Amygdala (tissue), 56 donors: ENCODE data around the gene SDR9C7.
"Not testable (repeated sequence)": the region's sequence is repeated elsewhere in the genome, so short reads cannot be mapped to it uniquely, and the experiment has no call there.

Source experiments
- DNase-seq, 56 donors: peaks; one replicate each; lab custom pipeline; 2025; lab: John Stamatoyannopoulos, UW

The SDR9C7 gene

GRCh38 chr12:56954057-56954957 is 20.1 kb upstream of the SDR9C7 start:
- DNase-seq = no peak

- DNase-seq = no peak
Observed at GRCh38 chr12:56953314-56953713, 19.1 kb upstream of the SDR9C7 start.

GRCh38 chr12:56951582-56952339 is 17.6 kb upstream of the SDR9C7 start:
- DNase-seq = no peak

GRCh38 chr12:56948881-56949280 is 14.7 kb upstream of the SDR9C7 start:
- DNase-seq = no peak

- DNase-seq = no peak
Observed at GRCh38 chr12:56948457-56948777, 14.2 kb upstream of the SDR9C7 start.

- no peak for DNase-seq
Observed at GRCh38 chr12:56947633-56948456, 13.6 kb upstream of the SDR9C7 start.

GRCh38 chr12:56943878-56944277 is 9.7 kb upstream of the SDR9C7 start:
- DNase-seq = no peak

- DNase-seq = not testable (repeated sequence)
Observed at GRCh38 chr12:56943374-56943773, 9.2 kb upstream of the SDR9C7 start.

GRCh38 chr12:56941299-56942017 is 7.2 kb upstream of the SDR9C7 start:
- DNase-seq = peak in 4 of 56 donors; percentile 8 to 20 (median 14)

- not testable (repeated sequence) for DNase-seq
Observed at GRCh38 chr12:56940942-56941298, 6.7 kb upstream of the SDR9C7 start.

- no peak for DNase-seq
Observed at GRCh38 chr12:56935752-56936151, 1.5 kb upstream of the SDR9C7 start.

GRCh38 chr12:56935157-56935556 is 949 bp upstream of the SDR9C7 start:
- DNase-seq = no peak

GRCh38 chr12:56932867-56933266 is 1.3 kb downstream of the SDR9C7 start:
- no peak for DNase-seq

- DNase-seq = no peak
Observed at GRCh38 chr12:56932146-56932545, 2.1 kb downstream of the SDR9C7 start.

GRCh38 chr12:56931474-56931978 is 2.7 kb downstream of the SDR9C7 start:
- DNase-seq = peak in 1 of 56 donors; percentile 18

- no peak for DNase-seq
Observed at GRCh38 chr12:56930241-56930640, 4.0 kb downstream of the SDR9C7 start.

- DNase-seq = no peak
Observed at GRCh38 chr12:56929780-56930179, 4.4 kb downstream of the SDR9C7 start.

GRCh38 chr12:56928262-56928661 is 5.9 kb downstream of the SDR9C7 start:
- no peak for DNase-seq

GRCh38 chr12:56927281-56927680 is 6.9 kb downstream of the SDR9C7 start:
- no peak for DNase-seq

- DNase-seq = peak in 1 of 56 donors; percentile 2
Observed at GRCh38 chr12:56922031-56922430, 12.2 kb downstream of the SDR9C7 start.
